ENCODE results near the gene DNASE1L1. TPM values are rescaled to one million over a fixed set of nuclear protein-coding genes. Genes with fewer than 3 reads are reported as not detected.

DNASE1L1 gene
- polyA plus RNA-seq, 1 of the 3 experiments (the other 2 are of a cell fraction), result 18.2 TPM

DNA sequence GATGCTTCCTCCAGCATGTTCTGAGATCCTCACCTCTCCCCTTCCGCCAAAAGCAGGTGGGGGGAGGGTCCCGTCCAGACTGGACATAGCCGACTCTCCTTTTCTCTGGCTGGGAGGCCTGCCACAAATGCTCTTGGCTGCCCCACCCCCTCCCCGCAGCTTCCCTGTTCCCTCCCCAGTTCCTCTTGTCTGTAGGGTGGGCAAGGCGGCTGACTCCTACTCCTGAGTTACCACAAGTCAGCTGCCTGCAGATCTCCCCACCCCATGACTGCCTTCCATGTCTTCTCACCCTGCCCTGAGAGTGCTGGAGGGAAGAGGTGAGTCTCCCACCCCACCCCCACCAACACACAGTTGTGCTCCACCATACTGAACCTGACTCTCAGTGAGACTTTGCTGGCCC, 22.3 kb upstream of the DNASE1L1 start:
- Histone ChIP-seq H4K20me1 (ENCODE audit: insufficient read depth) (no peaks in the 10 kb centered on the region), H3K4me1 (ENCODE audit: control insufficient read depth in 1 of 2, insufficient read depth in 2 of 2, low read depth in 1 of 2, low read length in 1 of 2) (peaks cover 0 to 9% of the 10 kb centered on the region in 2 experiments; a peak in 1 of 4 replicates), H2AFZ (ENCODE audit: low read depth) (no peak overlapping the region), H3K4me2 (no peak overlapping the region), H3K9ac (no peak overlapping the region), H3K9me2 (no peaks in the 10 kb centered on the region), H3K36me3 (replicated peaks in 1 of 2; ENCODE audit: control insufficient read depth in 1 of 2, insufficient read depth in 2 of 2, low read length in 1 of 2) (peaks cover 0 to 11% of the 10 kb centered on the region in 2 experiments), H3F3A (replicated peaks; ENCODE audit: insufficient read depth) (no peaks in the 10 kb centered on the region), H3K9me3 (no peaks in the 10 kb centered on the region), H3K27ac (ENCODE audit: low read depth in 2 of 2, low read length in 1 of 2) (no peak overlapping the region), H3K79me2 (ENCODE audit: insufficient read depth) (peaks cover 22% of the 10 kb centered on the region; the same call in 1 of the 2 replicates), H3K4me3 (ENCODE audit: low read depth in 2 of 2, low read length in 1 of 2) (no peak overlapping the region), H3K27me3 (ENCODE audit: insufficient read depth) (peaks cover 9% of the 10 kb centered on the region)
- TF ChIP-seq, protein P1, sequence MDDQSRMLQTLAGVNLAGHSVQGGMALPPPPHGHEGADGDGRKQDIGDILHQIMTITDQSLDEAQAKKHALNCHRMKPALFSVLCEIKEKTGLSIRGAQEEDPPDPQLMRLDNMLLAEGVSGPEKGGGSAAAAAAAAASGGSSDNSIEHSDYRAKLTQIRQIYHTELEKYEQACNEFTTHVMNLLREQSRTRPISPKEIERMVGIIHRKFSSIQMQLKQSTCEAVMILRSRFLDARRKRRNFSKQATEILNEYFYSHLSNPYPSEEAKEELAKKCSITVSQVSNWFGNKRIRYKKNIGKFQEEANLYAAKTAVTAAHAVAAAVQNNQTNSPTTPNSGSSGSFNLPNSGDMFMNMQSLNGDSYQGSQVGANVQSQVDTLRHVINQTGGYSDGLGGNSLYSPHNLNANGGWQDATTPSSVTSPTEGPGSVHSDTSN (IDR thresholded peaks at IDR 0.05), result no peak
- TF ChIP-seq RXRA (IDR thresholded peaks at IDR 0.05; ENCODE audit: borderline replicate concordance, low read depth) (no peak), FOXM1 (IDR thresholded peaks at IDR 0.05; ENCODE audit: low read depth) (no peak), TCF12 (IDR thresholded peaks at IDR 0.05) (no peak)
- WGBS (ENCODE audit: low lambda C conversion rate), result 60% methylated on average over 2 of the region's 5 CpGs
- POLR2A ChIA-PET, result interaction anchor here (1.3 kb wide), 1 partner anchor 12 kb away, joined by 3 read pairs; no protein-coding TSS in a partner anchor
- CTCF ChIA-PET, result interaction anchor here (1.0 to 1.5 kb wide), 2 partner anchors 11 to 116 kb away, joined by 3 to 4 read pairs; partner anchors contain the start of gene IKBKG
- DNase-seq, result no peak

DNA sequence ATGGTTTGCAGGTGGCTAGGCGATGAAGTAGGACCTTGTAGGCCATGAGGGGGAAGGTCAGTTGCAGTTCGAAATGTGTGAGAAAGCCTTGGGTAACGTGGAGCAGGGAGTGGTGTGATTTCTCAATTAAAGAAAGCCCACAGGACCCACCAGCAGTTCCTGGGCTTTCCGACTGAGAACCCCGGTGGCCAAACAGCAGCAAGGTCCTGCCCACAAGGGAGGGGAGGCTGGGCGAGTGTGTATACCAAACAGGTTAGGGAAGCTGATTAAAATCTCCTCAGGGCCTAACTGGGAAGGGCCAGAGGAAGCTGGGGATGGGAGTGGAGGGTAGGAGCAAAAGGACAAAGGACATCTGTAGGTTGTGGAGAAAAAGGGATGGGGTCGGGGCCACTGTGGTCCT, 21.9 kb upstream of the DNASE1L1 start:
- CTCF ChIA-PET, result interaction anchor here (1.0 to 1.5 kb wide), 2 partner anchors 11 to 117 kb away, joined by 3 to 4 read pairs; partner anchors contain the start of gene IKBKG

More for the DNA sequence above, 21.9 kb upstream of the DNASE1L1 start:
- no peak overlapping the region for H3K9ac ChIP-seq
- POLR2A ChIA-PET, result interaction anchor here (1.3 kb wide), 1 partner anchor 12 kb away, joined by 3 read pairs; no protein-coding TSS in a partner anchor
- H4K20me1 ChIP-seq (ENCODE audit: insufficient read depth), result no peaks in the 10 kb centered on the region
- peaks cover 0 to 6% of the 10 kb centered on the region in 2 experiments; a peak in 1 of 4 replicates for H3K4me1 ChIP-seq (ENCODE audit: control insufficient read depth in 1 of 2, insufficient read depth in 2 of 2, low read depth in 1 of 2, low read length in 1 of 2)
- peaks cover 22% of the 10 kb centered on the region; the same call in 1 of the 2 replicates for H3K79me2 ChIP-seq (ENCODE audit: insufficient read depth)
- H3F3A ChIP-seq (replicated peaks; ENCODE audit: insufficient read depth), result no peaks in the 10 kb centered on the region
- H3K36me3 ChIP-seq (replicated peaks in 1 of 2; ENCODE audit: control insufficient read depth in 1 of 2, insufficient read depth in 2 of 2, low read length in 1 of 2), result peaks cover 0 to 10% of the 10 kb centered on the region in 2 experiments
- no peak overlapping the region for H3K4me2 ChIP-seq
- no peak overlapping the region for H2AFZ ChIP-seq (ENCODE audit: low read depth)
- H3K4me3 ChIP-seq (ENCODE audit: low read depth in 2 of 2, low read length in 1 of 2), result no peak overlapping the region
- no peaks in the 10 kb centered on the region for H3K9me2 ChIP-seq
- peaks cover 9% of the 10 kb centered on the region for H3K27me3 ChIP-seq (ENCODE audit: insufficient read depth)
- no peak overlapping the region for H3K27ac ChIP-seq (ENCODE audit: low read depth in 2 of 2, low read length in 1 of 2)
- TF ChIP-seq MEF2A (IDR thresholded peaks at IDR 0.05; ENCODE audit: borderline replicate concordance, low read depth) (no peak), SIN3A (IDR thresholded peaks at IDR 0.05; ENCODE audit: borderline replicate concordance, low read depth, low read length) (no peak), GABPA (IDR thresholded peaks at IDR 0.05; ENCODE audit: low read depth) (no peak), EZH2phosphoT487 (IDR thresholded peaks at IDR 0.05; ENCODE audit: borderline replicate concordance, low read depth) (no peak), FOSL2 (IDR thresholded peaks at IDR 0.05; ENCODE audit: borderline replicate concordance, low read depth) (no peak), ELF1 (IDR thresholded peaks at IDR 0.05) (no peak), TAF1 (IDR thresholded peaks at IDR 0.05; ENCODE audit: borderline replicate concordance, low read depth, low read length) (no peak), SMC3 (IDR thresholded peaks at IDR 0.05; ENCODE audit: low read depth, low read length) (no peak), RFX5 (IDR thresholded peaks at IDR 0.05; ENCODE audit: low read length) (no peak)
- TF ChIP-seq, protein P2, sequence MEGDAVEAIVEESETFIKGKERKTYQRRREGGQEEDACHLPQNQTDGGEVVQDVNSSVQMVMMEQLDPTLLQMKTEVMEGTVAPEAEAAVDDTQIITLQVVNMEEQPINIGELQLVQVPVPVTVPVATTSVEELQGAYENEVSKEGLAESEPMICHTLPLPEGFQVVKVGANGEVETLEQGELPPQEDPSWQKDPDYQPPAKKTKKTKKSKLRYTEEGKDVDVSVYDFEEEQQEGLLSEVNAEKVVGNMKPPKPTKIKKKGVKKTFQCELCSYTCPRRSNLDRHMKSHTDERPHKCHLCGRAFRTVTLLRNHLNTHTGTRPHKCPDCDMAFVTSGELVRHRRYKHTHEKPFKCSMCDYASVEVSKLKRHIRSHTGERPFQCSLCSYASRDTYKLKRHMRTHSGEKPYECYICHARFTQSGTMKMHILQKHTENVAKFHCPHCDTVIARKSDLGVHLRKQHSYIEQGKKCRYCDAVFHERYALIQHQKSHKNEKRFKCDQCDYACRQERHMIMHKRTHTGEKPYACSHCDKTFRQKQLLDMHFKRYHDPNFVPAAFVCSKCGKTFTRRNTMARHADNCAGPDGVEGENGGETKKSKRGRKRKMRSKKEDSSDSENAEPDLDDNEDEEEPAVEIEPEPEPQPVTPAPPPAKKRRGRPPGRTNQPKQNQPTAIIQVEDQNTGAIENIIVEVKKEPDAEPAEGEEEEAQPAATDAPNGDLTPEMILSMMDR (IDR thresholded peaks at IDR 0.05), result no peak
- TF ChIP-seq, protein P3, sequence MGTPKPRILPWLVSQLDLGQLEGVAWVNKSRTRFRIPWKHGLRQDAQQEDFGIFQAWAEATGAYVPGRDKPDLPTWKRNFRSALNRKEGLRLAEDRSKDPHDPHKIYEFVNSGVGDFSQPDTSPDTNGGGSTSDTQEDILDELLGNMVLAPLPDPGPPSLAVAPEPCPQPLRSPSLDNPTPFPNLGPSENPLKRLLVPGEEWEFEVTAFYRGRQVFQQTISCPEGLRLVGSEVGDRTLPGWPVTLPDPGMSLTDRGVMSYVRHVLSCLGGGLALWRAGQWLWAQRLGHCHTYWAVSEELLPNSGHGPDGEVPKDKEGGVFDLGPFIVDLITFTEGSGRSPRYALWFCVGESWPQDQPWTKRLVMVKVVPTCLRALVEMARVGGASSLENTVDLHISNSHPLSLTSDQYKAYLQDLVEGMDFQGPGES (IDR thresholded peaks at IDR 0.05; ENCODE audit: low read depth, low read length), result no peak
- no peaks in the 10 kb centered on the region for H3K9me3 ChIP-seq
- no peak for DNase-seq
- WGBS (ENCODE audit: low lambda C conversion rate), result 47% methylated on average over 7 of the region's 7 CpGs

Data from SK-N-SH (cell line).